Muscle of leg (tissue), 16 donors: Measurements from ENCODE around the gene EMC8. TPM values are rescaled to one million over a fixed set of nuclear protein-coding genes. Genes with fewer than 3 reads are reported as not detected.

Experiments used
- DNase-seq: peaks from one replicate; pipeline ENCODE4 v3.0.0; 2013
- H3K27ac ChIP-seq: one replicate; pipeline ENCODE4 v1.5.1; 2013; ENCODE audit warnings: mild to moderate bottlenecking, low read length, control low read depth
- H3K27me3 ChIP-seq: one replicate; pipeline ENCODE4 v1.6.1; 2013; ENCODE audit warnings: low read length; ENCODE audit not compliant: control insufficient read depth, insufficient read depth
- H3K36me3 ChIP-seq: one replicate; pipeline ENCODE4 v1.6.1; 2013; ENCODE audit warnings: low read length; ENCODE audit not compliant: control insufficient read depth, insufficient read depth
- H3K4me1 ChIP-seq: one replicate; pipeline ENCODE4 v1.6.1; 2013; ENCODE audit warnings: low read length; ENCODE audit not compliant: control insufficient read depth, insufficient read depth
- H3K4me3 ChIP-seq: one replicate; pipeline ENCODE4 v1.5.1; 2013; ENCODE audit warnings: low read length, control low read depth
- H3K9me3 ChIP-seq: replicated peaks from 2 replicates; pipeline ENCODE4 v1.6.1; 2013; ENCODE audit warnings: low read depth, low read length; ENCODE audit not compliant: control insufficient read depth
- WGBS: methylation state at CpG from one replicate; pipeline ENCODE4 v1.1.5; 2013; ENCODE audit warnings: missing lambda C conversion rate; ENCODE audit not compliant: insufficient coverage; 5-methylcytosine and 5-hydroxymethylcytosine counted together
- long read RNA-seq, 11 donors: transcript quantifications; one replicate each; lab custom pipeline, GENCODE V29; 2026
- polyA plus RNA-seq, 8 donors: library from polyadenylated mRNA; unstranded; fragments of 120-200 nt; gene quantifications; one replicate each; pipeline versions ENCODE4 v1.2.1 to v1.2.3, GENCODE V29; 2013; ENCODE audit warnings: inconsistent platforms in 1 of 8, low replicate concordance in 1 of 8; ENCODE audit not compliant: insufficient read length in 8 of 8, insufficient read depth in 1 of 8
- total RNA-seq: library from RNA; stranded (reverse); fragments of 120-200 nt; gene quantifications from one replicate; pipeline ENCODE4 v1.2.4, GENCODE V29; 2013

Gene EMC8
- total RNA-seq (18.1 TPM), polyA plus RNA-seq (10 to 100 TPM; 17.4 to 24.9 (median 20.1) TPM)
- long read RNA-seq, donor 1, partial matches to known transcripts: 0 of 4 reads
- long read RNA-seq, donor 1, other reads (novel, unspliced or antisense): 0 of 4 reads
- long read RNA-seq, donor 2, partial matches to known transcripts: 0 of 2 reads
- long read RNA-seq, donor 2, other reads (novel, unspliced or antisense): 0 of 2 reads
- long read RNA-seq, donor 3, transcript EMC8-201 (5 exons, 1,962 nt): major isoform, 11 of 690 reads
- long read RNA-seq, donor 3, partial matches to known transcripts: 657 of 690 reads
- long read RNA-seq, donor 3, other reads (novel, unspliced or antisense): 16 of 690 reads
- long read RNA-seq, donor 4, transcript EMC8-201 (5 exons, 1,962 nt): major isoform, 9 of 14 reads
- long read RNA-seq, donor 4, partial matches to known transcripts: 0 of 14 reads
- long read RNA-seq, donor 4, other reads (novel, unspliced or antisense): 0 of 14 reads
- long read RNA-seq, donor 5, transcript EMC8-202 (4 exons, 1,935 nt): minor isoform, 11 of 30 reads
- long read RNA-seq, donor 5, transcript EMC8-201 (5 exons, 1,962 nt): major isoform, 19 of 30 reads
- long read RNA-seq, donor 5, partial matches to known transcripts: 0 of 30 reads
- long read RNA-seq, donor 5, other reads (novel, unspliced or antisense): 0 of 30 reads
- long read RNA-seq, donor 6, transcript EMC8-201 (5 exons, 1,962 nt): major isoform, 14 of 1,791 reads
- long read RNA-seq, donor 6, transcript EMC8-202 (4 exons, 1,935 nt): minor isoform, 5 of 1,791 reads
- long read RNA-seq, donor 6, partial matches to known transcripts: 645 of 1,791 reads
- long read RNA-seq, donor 6, other reads (novel, unspliced or antisense): 1,126 of 1,791 reads
- long read RNA-seq, donor 7, transcript EMC8-205 (1 exons, 1,826 nt): minor isoform, 6 of 21 reads
- long read RNA-seq, donor 7, transcript EMC8-201 (5 exons, 1,962 nt): major isoform, 8 of 21 reads
- long read RNA-seq, donor 7, transcript EMC8-202 (4 exons, 1,935 nt): minor isoform, 7 of 21 reads
- long read RNA-seq, donor 7, partial matches to known transcripts: 0 of 21 reads
- long read RNA-seq, donor 7, other reads (novel, unspliced or antisense): 0 of 21 reads
- long read RNA-seq, donor 8, transcript EMC8-205 (1 exons, 1,826 nt): minor isoform, 6 of 15 reads
- long read RNA-seq, donor 8, transcript EMC8-201 (5 exons, 1,962 nt): major isoform, 8 of 15 reads
- long read RNA-seq, donor 8, partial matches to known transcripts: 0 of 15 reads
- long read RNA-seq, donor 8, other reads (novel, unspliced or antisense): 0 of 15 reads
- long read RNA-seq, donor 9, transcript EMC8-201 (5 exons, 1,962 nt): major isoform, 5 of 12 reads
- long read RNA-seq, donor 9, partial matches to known transcripts: 0 of 12 reads
- long read RNA-seq, donor 9, other reads (novel, unspliced or antisense): 0 of 12 reads
- long read RNA-seq, donor 10, transcript EMC8-201 (5 exons, 1,962 nt): major isoform, 16 of 21 reads
- long read RNA-seq, donor 10, partial matches to known transcripts: 0 of 21 reads
- long read RNA-seq, donor 10, other reads (novel, unspliced or antisense): 0 of 21 reads
- long read RNA-seq, donor 11, transcript EMC8-201 (5 exons, 1,962 nt): major isoform, 9 of 14 reads
- long read RNA-seq, donor 11, partial matches to known transcripts: 0 of 14 reads
- long read RNA-seq, donor 11, other reads (novel, unspliced or antisense): 0 of 14 reads

DNA sequence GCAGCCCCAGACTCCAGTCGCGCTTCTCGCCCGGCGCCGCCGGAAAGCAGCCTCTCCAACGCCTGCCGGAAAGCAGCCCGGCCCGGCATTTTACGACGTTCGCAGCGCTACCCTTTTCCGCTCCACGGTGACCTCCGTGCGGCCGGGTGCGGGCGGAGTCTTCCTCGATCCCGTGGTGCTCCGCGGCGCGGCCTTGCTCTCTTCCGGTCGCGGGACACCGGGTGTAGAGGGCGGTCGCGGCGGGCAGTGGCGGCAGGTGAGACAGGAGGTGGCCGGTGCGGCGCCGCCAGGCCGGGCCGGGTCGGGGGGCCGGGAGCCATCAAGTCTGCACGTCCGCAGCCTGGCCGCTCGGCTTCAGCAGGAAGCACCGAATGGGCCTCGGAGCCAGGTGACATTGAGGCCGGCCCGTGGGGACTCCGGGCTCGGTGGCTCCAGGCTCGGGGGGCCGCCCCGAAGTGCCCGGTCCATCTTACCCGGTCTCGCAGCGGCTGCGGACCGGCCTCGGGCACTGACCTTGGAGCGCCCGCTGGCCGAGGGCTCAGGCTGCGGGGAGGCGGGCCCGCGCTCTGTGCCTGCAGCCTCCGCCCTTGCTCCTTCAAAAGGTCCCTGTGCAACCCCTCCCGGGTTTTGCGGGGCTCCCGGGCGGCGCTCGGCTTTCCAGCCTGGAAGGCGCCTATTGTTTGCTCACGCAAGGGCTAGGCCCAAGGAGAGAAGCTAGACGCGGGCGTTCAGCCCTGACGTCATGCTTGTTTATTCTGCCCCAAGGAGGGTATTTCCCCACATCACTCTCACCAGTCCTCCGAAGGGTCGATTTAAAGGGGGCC is at the start of gene EMC8, which contains the start of gene COX4I1:
Gene EMC8, minus strand, starts transcription at position 48 of the 824 bp plus-strand sequence. CDS start 249 bp downstream, outside the sequence.
Gene COX4I1, plus strand, starts transcription at position 199 of the 824 bp plus-strand sequence. CDS start 1,511 bp downstream, outside the sequence.
- H3K9me3 ChIP-seq: no peaks in the 10 kb centered on the region
- H3K27ac ChIP-seq: peak within 1 kb of the TSS; percentile 79
- H3K4me1 ChIP-seq: peaks cover 16% of the 10 kb centered on the region
- 0% methylated on average over 80 of the region's 87 CpGs for WGBS
- peaks cover 46% of the 10 kb centered on the region for H3K36me3 ChIP-seq
- H3K27me3 ChIP-seq: no peaks in the 10 kb centered on the region
- DNase-seq: peak; percentile 98
- H3K4me3 ChIP-seq: peak within 1 kb of the TSS; percentile 93

DNA sequence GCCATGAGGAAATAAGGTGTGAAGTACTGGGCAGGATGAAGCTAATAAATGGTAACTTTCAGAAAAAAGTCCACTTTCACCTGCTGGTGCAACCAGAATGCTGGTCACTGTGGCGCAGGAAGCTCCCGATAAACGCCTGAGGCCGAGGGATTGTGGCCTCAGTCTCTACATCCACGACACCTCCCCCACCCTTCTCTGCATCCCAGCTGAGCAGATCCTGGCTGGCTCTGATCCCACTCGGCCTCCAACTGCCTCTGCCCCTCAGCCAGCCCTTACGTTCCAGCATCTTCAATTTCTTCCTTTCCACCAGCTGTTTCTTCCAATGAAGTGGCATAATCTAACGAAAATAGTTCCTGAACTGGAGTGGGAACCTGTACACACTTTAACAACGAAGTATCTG is 49.6 kb upstream of the EMC8 start:
- no peak overlapping the region for H3K27ac ChIP-seq
- H3K36me3 ChIP-seq: no peaks in the 10 kb centered on the region
- WGBS: 32% methylated on average over 6 of the region's 9 CpGs
- peaks cover 2% of the 10 kb centered on the region for H3K4me1 ChIP-seq
- no peak for DNase-seq
- H3K9me3 ChIP-seq: no peaks in the 10 kb centered on the region
- H3K4me3 ChIP-seq: no peak overlapping the region
- H3K27me3 ChIP-seq: peaks cover 31% of the 10 kb centered on the region

DNA sequence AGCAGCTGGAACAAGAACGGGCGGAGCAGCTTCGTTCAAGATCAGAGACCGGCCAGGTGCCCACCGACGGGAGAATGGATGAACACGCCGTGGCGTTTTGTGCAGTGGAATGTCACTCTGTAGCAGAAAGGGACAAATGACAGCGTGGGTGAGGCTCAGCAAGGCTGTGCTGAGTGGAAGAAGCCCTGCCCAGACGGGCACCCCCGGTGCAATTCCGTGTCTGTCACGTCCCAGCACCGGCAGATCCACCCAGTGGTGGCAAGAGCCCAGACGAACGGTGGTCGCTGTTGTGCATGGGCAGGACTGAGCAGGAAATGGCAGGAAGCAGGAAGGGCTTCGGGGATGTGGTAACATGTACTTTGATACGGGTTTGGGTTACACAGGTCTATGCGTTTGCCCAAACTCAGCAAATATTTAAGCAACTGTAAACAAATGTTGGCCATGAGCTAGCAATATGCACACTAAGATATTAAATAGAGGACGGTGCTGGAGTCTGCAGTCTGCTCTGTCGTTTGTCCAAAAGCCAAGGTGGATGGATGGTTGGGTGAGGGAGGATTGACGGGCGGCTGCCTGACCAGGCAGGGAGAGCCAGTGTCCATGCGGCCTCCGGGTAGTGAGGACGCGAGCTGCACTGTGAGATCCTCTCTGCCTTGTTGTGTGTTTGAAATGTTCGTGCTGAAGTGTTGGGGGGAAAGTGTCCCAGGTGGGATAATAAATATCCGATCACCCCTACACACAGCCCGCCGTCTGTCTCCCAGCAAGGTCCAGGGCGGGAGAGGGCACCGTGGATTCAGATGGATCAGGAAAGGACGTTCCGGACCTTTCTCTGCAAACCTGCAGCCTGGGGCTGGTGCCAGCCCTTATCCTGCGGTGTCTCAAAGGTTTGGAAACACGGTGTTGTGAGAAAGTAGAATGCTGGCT is 48.6 kb upstream of the EMC8 start:
- DNase-seq: no peak
- Histone ChIP-seq H3K4me3 (no peak overlapping the region), H3K9me3 (peaks cover under 1% of the 10 kb centered on the region), H3K27ac (no peak overlapping the region), H3K4me1 (peaks cover 2% of the 10 kb centered on the region), H3K36me3 (no peaks in the 10 kb centered on the region), H3K27me3 (peaks cover 33% of the 10 kb centered on the region)
- 66% methylated on average over 30 of the region's 39 CpGs for WGBS

DNA sequence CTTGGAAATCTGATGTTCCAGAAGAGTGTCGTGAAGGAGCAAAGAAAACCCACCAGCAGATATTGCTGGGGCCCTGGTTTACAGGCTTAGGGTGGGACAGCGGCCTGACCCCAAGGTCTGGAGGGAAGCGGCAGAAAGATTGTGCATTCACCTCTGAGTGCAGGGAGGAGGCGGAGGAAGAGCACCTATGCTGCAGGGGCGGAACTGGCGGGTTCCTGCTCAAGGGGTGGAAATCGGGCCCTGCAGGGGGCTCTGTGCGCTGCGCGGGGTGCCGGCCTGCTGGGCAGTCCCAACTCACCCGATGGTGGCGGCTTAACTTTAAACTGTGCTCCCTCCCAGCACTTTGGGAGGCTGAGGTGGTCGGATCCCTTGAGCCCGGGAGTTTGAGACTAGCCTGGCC is 47.7 kb upstream of the EMC8 start:
- Histone ChIP-seq H3K27me3 (peaks cover 33% of the 10 kb centered on the region), H3K4me1 (peaks cover 2% of the 10 kb centered on the region), H3K36me3 (no peaks in the 10 kb centered on the region), H3K4me3 (no peak overlapping the region), H3K27ac (no peak overlapping the region), H3K9me3 (peaks cover 2% of the 10 kb centered on the region)
- DNase-seq: no peak
- 75% methylated on average over 13 of the region's 15 CpGs for WGBS

DNA sequence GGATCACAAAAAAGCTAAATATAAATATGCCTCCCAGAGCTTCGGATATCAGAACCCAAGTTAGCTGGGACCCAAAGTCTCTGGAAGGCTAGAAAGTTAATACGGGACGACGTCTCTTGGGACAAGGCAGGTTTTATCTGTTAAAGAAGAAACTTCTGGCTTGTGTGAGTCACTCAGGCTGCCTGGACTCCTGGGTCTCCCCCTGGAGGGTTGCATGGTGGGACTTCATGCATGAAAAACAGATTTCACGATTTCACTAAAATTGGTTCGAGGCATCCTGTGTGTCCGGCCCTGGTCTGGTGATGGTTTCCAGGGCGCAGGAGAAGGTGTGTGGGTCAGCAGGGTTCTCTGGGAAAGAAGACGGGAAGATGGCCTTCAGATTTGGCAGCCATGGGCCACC is 47.1 kb upstream of the EMC8 start:
- DNase-seq: no peak
- WGBS: 89% methylated on average over 8 of the region's 9 CpGs
- Histone ChIP-seq H3K36me3 (no peaks in the 10 kb centered on the region), H3K4me1 (peaks cover 2% of the 10 kb centered on the region), H3K27me3 (peaks cover 30% of the 10 kb centered on the region), H3K27ac (no peak overlapping the region), H3K4me3 (no peak overlapping the region), H3K9me3 (peaks cover 2% of the 10 kb centered on the region)

DNA sequence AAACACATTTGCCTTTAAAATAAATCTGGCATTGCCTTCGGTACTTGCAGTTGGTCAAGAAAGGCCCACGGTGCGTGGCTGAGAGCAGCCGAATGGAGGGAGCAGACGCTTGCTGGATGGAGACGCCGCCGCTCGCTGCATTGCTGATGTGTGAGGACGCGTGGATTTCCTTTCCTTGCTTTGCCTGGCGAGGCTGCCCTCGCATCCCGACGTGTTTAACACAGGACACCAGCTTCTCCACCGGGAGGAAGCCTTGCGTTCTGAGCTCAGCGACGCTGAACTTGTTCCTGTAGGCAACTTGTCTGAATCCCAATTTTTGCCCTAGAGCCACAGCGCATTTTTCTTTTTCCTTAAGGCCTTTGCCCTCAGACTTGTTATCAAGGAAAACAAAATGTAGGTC is 45.9 kb upstream of the EMC8 start:
- Histone ChIP-seq H3K4me1 (peaks cover 2% of the 10 kb centered on the region), H3K27ac (no peak overlapping the region), H3K4me3 (no peak overlapping the region), H3K9me3 (peaks cover 2% of the 10 kb centered on the region), H3K36me3 (no peaks in the 10 kb centered on the region), H3K27me3 (peaks cover 25% of the 10 kb centered on the region)
- DNase-seq: no peak
- WGBS: 65% methylated on average over 20 of the region's 20 CpGs

DNA sequence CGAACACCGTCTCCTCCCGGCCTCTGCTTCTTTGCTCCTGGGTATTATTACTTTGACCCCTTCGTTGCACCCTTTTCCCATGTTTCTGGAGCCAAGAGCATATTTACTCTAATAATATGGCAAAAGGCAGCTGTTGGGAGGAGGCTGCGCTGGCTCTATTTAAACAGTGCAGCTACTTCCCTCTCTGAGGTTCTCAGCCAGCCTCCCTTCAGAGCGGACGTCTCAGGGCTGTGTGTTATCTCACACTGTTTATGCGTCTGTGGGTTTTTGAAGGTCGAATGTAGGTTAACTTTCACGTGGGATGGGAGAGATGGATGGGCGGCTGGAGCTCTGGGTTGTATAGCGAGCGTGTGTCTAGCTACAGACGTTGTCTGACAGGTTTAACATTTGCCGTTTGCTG is 45.4 kb upstream of the EMC8 start:
- Histone ChIP-seq H3K4me1 (peaks cover 2% of the 10 kb centered on the region), H3K4me3 (no peak overlapping the region), H3K27ac (no peak overlapping the region), H3K36me3 (no peaks in the 10 kb centered on the region), H3K27me3 (peaks cover 24% of the 10 kb centered on the region), H3K9me3 (peaks cover 2% of the 10 kb centered on the region)
- DNase-seq: peak; percentile 58
- 21% methylated on average over 10 of the region's 15 CpGs for WGBS

DNA sequence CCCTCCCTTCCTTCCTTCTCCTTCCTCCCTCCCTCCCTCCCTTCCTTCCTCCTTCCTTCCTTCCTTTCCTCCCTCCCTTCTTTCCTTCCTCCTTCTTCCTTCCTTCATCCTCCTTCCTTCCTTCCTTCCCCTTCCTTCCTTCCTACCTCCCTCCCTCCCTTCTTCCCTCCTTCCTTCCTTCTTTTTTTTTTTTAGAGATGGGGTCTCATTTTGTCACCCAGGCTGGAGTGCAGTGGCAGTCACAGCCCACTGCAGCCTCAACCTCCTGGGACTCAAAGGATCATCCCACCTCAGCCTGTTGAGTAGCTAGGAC is 44.8 kb upstream of the EMC8 start:
- peaks cover 2% of the 10 kb centered on the region for H3K9me3 ChIP-seq
- H3K36me3 ChIP-seq: no peaks in the 10 kb centered on the region
- DNase-seq: no peak
- H3K4me3 ChIP-seq: no peak overlapping the region
- H3K4me1 ChIP-seq: peaks cover 2% of the 10 kb centered on the region
- no peak overlapping the region for H3K27ac ChIP-seq
- H3K27me3 ChIP-seq: peaks cover 24% of the 10 kb centered on the region
